GM23338 (cell line): ENCODE results near the gene CNTNAP2. TPM values are rescaled to one million over a fixed set of nuclear protein-coding genes. Genes with fewer than 3 reads are reported as not detected.

Source experiments
- ATAC-seq: fragments of 200-7000 bp; cut with Tn5 transposase; 3 replicates; pipeline ENCODE4 v1.9.1; 2020
- DNase-seq: peaks from one replicate; pipeline ENCODE4 v3.0.0-alpha.2; 2015; ENCODE audit warnings: low spot score
- H2AFZ ChIP-seq: fragments of 200-600 bp; sonication (generic); 2 replicates; pipeline ENCODE4 v1.8.0; 2016; ENCODE audit warnings: antibody characterized with exemption, mild to moderate bottlenecking, moderate library complexity
- H3F3A ChIP-seq: fragments of 200-600 bp; sonication (generic); replicated peaks from 2 replicates; pipeline ENCODE4 v1.8.0; 2017; ENCODE audit warnings: antibody characterized with exemption, mixed run types, low read depth
- H3K27ac ChIP-seq: fragments of 200-600 bp; sonication (generic); 2 replicates; pipeline ENCODE4 v1.6.1; 2016; ENCODE audit warnings: low read depth
- H3K27me3 ChIP-seq: fragments of 200-600 bp; sonication (generic); 2 replicates; pipeline ENCODE4 v1.8.0; 2016; ENCODE audit warnings: mild to moderate bottlenecking, mixed run types, moderate library complexity; ENCODE audit not compliant: insufficient read depth
- H3K36me3 ChIP-seq: fragments of 200-600 bp; sonication (generic); 2 replicates; pipeline ENCODE4 v1.8.0; 2016; ENCODE audit warnings: mild to moderate bottlenecking; ENCODE audit not compliant: insufficient read depth
- H3K4me1 ChIP-seq: fragments of 200-600 bp; sonication (generic); 2 replicates; pipeline ENCODE4 v1.8.0; 2016; ENCODE audit warnings: mild to moderate bottlenecking, moderate library complexity; ENCODE audit not compliant: insufficient read depth
- H3K4me2 ChIP-seq: fragments of 200-600 bp; sonication (generic); 2 replicates; pipeline ENCODE4 v1.7.1; 2017; ENCODE audit warnings: mixed run types
- H3K4me3 ChIP-seq: fragments of 200-600 bp; sonication (generic); 2 replicates; pipeline ENCODE4 v1.6.1; 2016; ENCODE audit warnings: mixed run types
- H3K79me2 ChIP-seq: fragments of 200-600 bp; sonication (generic); replicated peaks from 2 replicates; pipeline ENCODE4 v1.8.0; 2017; ENCODE audit warnings: mild to moderate bottlenecking; ENCODE audit not compliant: insufficient read depth
- H3K9me2 ChIP-seq: fragments of 200-600 bp; sonication (generic); 2 replicates; pipeline ENCODE4 v1.8.0; 2017; ENCODE audit not compliant: insufficient read depth
- H4K20me1 ChIP-seq: fragments of 200-600 bp; sonication (generic); replicated peaks from 2 replicates; pipeline ENCODE4 v1.8.0; 2017; ENCODE audit warnings: mild to moderate bottlenecking; ENCODE audit not compliant: insufficient read depth
- H3K27ac Mint-ChIP-seq: 2 replicates; pipeline ENCODE4 v1.8.0; 2020; ENCODE audit warnings: inconsistent platforms, mild to moderate bottlenecking, moderate library complexity, mixed read lengths
- H3K27me3 Mint-ChIP-seq: 3 replicates; pipeline ENCODE4 v1.8.0; 2022; ENCODE audit warnings: low read depth, mild to moderate bottlenecking, moderate library complexity, mixed read lengths, inconsistent platforms; ENCODE audit not compliant: insufficient read depth, poor library complexity
- H3K36me3 Mint-ChIP-seq: 3 replicates; pipeline ENCODE4 v1.8.0; 2021; ENCODE audit warnings: low read depth, mild to moderate bottlenecking, inconsistent platforms, moderate library complexity, mixed read lengths
- H3K4me1 Mint-ChIP-seq: 3 replicates; pipeline ENCODE4 v1.8.0; 2020; ENCODE audit warnings: mild to moderate bottlenecking, inconsistent platforms, mixed read lengths
- H3K4me3 Mint-ChIP-seq: 3 replicates; pipeline ENCODE4 v1.8.0; 2021; ENCODE audit warnings: moderate library complexity, mild to moderate bottlenecking, inconsistent platforms, mixed read lengths
- H3K9me3 Mint-ChIP-seq: 3 replicates; pipeline ENCODE4 v1.8.0; 2020; ENCODE audit warnings: moderate library complexity, mild to moderate bottlenecking, inconsistent platforms, mixed read lengths
- CREB1 ChIP-seq: fragments of 250-450 bp; sonication (Bioruptor Pico); IDR thresholded peaks from 2 replicates; pipeline ENCODE4 v1.5.0; 2020; ENCODE audit warnings: low read depth, mild to moderate bottlenecking, moderate library complexity
- EZH2 ChIP-seq: fragments of 200-600 bp; sonication (generic); IDR thresholded peaks from one replicate; pipeline ENCODE4 v1.8.0; 2017; ENCODE audit warnings: antibody characterized with exemption, mild to moderate bottlenecking, low read depth; ENCODE audit not compliant: unreplicated experiment
- POLR2AphosphoS5 ChIP-seq: IDR thresholded peaks from 2 replicates; pipeline ENCODE4 v1.6.1; 2016; ENCODE audit warnings: antibody characterized with exemption, low read depth
- STAT1 ChIP-seq: IDR thresholded peaks from one replicate; pipeline ENCODE4 v1.6.1; 2016; ENCODE audit warnings: antibody characterized with exemption; ENCODE audit not compliant: unreplicated experiment
- ZNF331 ChIP-seq: fragments of 250-450 bp; sonication (Bioruptor Pico); IDR thresholded peaks from 2 replicates; pipeline ENCODE4 v1.5.0; 2020; ENCODE audit warnings: low read depth, mild to moderate bottlenecking, moderate library complexity
- polyA plus RNA-seq: library from polyadenylated mRNA; unstranded; fragments of >200 nt; fragmentation: Nextera tagmentation; extraction: Ambion mirVana; gene quantifications from 2 replicates; pipeline ENCODE4 v1.2.1, GENCODE V29; 2016
- total RNA-seq: library from RNA; depleted of rRNA; stranded (reverse); fragments of >200 nt; shearing (Covaris generic); gene quantifications from 2 replicates; pipeline ENCODE4 v1.2.3, GENCODE V29; 2014
- TF ChIP-seq, protein P1 (sequence below): fragments of 250-450 bp; sonication (Bioruptor Pico); IDR thresholded peaks from 2 replicates; pipeline ENCODE4 v1.5.0; 2020; ENCODE audit warnings: mild to moderate bottlenecking, moderate library complexity
- TF ChIP-seq, protein P2 (sequence below): IDR thresholded peaks from 2 replicates; pipeline ENCODE4 v1.6.1; 2016; ENCODE audit warnings: antibody characterized with exemption
- TF ChIP-seq, protein P3 (sequence below): IDR thresholded peaks from one replicate; pipeline ENCODE4 v1.6.1; 2018; ENCODE audit warnings: antibody characterized with exemption; ENCODE audit not compliant: unreplicated experiment

CNTNAP2 gene
- total and polyA plus RNA-seq, 2 experiments from 2014 or later = 38.2 to 61.3 TPM

DNA sequence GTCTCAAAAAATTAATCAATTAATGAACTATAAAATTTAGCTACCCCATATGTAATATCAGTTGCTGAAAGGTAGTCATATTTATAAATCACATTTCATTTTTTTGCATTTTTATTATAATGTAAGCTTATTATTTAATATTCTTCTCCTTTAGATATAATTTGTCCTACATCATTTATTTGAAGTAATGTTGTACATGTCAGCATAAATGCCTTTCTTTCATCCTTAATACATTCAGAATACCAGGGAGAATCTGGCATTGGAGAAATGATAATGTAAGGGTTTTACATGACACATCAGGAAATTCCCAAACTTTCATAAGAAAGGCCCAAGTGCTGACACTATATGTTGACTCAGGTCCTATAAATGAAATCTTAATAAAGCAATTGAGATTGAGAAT lies 742.1 kb downstream of the CNTNAP2 start:
- ATAC-seq = no peak
- no peak overlapping the region for H3K4me3 Mint-ChIP-seq
- no peak overlapping the region for H3K4me2 ChIP-seq

More for the DNA sequence above, 742.1 kb downstream of the CNTNAP2 start:
- H3K79me2 ChIP-seq = no peaks in the 10 kb centered on the region
- H3K36me3 ChIP-seq = no peaks in the 10 kb centered on the region
- TF ChIP-seq, protein P1, sequence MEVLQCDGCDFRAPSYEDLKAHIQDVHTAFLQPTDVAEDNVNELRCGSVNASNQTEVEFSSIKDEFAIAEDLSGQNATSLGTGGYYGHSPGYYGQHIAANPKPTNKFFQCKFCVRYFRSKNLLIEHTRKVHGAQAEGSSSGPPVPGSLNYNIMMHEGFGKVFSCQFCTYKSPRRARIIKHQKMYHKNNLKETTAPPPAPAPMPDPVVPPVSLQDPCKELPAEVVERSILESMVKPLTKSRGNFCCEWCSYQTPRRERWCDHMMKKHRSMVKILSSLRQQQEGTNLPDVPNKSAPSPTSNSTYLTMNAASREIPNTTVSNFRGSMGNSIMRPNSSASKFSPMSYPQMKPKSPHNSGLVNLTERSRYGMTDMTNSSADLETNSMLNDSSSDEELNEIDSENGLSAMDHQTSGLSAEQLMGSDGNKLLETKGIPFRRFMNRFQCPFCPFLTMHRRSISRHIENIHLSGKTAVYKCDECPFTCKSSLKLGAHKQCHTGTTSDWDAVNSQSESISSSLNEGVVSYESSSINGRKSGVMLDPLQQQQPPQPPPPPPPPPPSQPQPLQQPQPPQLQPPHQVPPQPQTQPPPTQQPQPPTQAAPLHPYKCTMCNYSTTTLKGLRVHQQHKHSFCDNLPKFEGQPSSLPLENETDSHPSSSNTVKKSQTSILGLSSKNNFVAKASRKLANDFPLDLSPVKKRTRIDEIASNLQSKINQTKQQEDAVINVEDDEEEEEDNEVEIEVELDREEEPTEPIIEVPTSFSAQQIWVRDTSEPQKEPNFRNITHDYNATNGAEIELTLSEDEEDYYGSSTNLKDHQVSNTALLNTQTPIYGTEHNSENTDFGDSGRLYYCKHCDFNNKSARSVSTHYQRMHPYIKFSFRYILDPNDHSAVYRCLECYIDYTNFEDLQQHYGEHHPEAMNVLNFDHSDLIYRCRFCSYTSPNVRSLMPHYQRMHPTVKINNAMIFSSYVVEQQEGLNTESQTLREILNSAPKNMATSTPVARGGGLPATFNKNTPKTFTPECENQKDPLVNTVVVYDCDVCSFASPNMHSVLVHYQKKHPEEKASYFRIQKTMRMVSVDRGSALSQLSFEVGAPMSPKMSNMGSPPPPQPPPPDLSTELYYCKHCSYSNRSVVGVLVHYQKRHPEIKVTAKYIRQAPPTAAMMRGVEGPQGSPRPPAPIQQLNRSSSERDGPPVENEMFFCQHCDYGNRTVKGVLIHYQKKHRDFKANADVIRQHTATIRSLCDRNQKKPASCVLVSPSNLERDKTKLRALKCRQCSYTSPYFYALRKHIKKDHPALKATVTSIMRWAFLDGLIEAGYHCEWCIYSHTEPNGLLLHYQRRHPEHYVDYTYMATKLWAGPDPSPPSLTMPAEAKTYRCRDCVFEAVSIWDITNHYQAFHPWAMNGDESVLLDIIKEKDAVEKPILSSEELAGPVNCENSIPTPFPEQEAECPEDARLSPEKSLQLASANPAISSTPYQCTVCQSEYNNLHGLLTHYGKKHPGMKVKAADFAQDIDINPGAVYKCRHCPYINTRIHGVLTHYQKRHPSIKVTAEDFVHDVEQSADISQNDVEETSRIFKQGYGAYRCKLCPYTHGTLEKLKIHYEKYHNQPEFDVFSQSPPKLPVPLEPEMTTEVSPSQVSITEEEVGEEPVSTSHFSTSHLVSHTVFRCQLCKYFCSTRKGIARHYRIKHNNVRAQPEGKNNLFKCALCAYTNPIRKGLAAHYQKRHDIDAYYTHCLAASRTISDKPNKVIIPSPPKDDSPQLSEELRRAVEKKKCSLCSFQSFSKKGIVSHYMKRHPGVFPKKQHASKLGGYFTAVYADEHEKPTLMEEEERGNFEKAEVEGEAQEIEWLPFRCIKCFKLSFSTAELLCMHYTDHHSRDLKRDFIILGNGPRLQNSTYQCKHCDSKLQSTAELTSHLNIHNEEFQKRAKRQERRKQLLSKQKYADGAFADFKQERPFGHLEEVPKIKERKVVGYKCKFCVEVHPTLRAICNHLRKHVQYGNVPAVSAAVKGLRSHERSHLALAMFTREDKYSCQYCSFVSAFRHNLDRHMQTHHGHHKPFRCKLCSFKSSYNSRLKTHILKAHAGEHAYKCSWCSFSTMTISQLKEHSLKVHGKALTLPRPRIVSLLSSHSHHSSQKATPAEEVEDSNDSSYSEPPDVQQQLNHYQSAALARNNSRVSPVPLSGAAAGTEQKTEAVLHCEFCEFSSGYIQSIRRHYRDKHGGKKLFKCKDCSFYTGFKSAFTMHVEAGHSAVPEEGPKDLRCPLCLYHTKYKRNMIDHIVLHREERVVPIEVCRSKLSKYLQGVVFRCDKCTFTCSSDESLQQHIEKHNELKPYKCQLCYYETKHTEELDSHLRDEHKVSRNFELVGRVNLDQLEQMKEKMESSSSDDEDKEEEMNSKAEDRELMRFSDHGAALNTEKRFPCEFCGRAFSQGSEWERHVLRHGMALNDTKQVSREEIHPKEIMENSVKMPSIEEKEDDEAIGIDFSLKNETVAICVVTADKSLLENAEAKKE = no peak
- TF ChIP-seq, protein P2, sequence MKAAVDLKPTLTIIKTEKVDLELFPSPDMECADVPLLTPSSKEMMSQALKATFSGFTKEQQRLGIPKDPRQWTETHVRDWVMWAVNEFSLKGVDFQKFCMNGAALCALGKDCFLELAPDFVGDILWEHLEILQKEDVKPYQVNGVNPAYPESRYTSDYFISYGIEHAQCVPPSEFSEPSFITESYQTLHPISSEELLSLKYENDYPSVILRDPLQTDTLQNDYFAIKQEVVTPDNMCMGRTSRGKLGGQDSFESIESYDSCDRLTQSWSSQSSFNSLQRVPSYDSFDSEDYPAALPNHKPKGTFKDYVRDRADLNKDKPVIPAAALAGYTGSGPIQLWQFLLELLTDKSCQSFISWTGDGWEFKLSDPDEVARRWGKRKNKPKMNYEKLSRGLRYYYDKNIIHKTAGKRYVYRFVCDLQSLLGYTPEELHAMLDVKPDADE = no peak
- no peak for TF ChIP-seq EZH2
- no peak for TF ChIP-seq STAT1
- TF ChIP-seq, protein P3, sequence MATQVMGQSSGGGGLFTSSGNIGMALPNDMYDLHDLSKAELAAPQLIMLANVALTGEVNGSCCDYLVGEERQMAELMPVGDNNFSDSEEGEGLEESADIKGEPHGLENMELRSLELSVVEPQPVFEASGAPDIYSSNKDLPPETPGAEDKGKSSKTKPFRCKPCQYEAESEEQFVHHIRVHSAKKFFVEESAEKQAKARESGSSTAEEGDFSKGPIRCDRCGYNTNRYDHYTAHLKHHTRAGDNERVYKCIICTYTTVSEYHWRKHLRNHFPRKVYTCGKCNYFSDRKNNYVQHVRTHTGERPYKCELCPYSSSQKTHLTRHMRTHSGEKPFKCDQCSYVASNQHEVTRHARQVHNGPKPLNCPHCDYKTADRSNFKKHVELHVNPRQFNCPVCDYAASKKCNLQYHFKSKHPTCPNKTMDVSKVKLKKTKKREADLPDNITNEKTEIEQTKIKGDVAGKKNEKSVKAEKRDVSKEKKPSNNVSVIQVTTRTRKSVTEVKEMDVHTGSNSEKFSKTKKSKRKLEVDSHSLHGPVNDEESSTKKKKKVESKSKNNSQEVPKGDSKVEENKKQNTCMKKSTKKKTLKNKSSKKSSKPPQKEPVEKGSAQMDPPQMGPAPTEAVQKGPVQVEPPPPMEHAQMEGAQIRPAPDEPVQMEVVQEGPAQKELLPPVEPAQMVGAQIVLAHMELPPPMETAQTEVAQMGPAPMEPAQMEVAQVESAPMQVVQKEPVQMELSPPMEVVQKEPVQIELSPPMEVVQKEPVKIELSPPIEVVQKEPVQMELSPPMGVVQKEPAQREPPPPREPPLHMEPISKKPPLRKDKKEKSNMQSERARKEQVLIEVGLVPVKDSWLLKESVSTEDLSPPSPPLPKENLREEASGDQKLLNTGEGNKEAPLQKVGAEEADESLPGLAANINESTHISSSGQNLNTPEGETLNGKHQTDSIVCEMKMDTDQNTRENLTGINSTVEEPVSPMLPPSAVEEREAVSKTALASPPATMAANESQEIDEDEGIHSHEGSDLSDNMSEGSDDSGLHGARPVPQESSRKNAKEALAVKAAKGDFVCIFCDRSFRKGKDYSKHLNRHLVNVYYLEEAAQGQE = no peak
- no peak for TF ChIP-seq CREB1 (CRISPR knock-in tag)
- no peak for TF ChIP-seq POLR2AphosphoS5
- no peak for TF ChIP-seq ZNF331 (CRISPR knock-in tag)
- DNase-seq = no peak
- Mint-ChIP-seq H3K9me3 (peaks cover 4% of the 10 kb centered on the region; the same call in 1 of the 3 replicates), H3K36me3 (no peaks in the 10 kb centered on the region), H3K27me3 (no peaks in the 10 kb centered on the region), H3K27ac (no peak overlapping the region), H3K4me1 (peaks cover 4% of the 10 kb centered on the region; the same call in 1 of the 3 replicates)
- H3K27me3 ChIP-seq = no peaks in the 10 kb centered on the region
- H4K20me1 ChIP-seq = no peaks in the 10 kb centered on the region
- H3K4me1 ChIP-seq = no peaks in the 10 kb centered on the region
- no peaks in the 10 kb centered on the region for H3F3A ChIP-seq
- no peak overlapping the region for H2AFZ ChIP-seq
- no peak overlapping the region for H3K4me3 ChIP-seq
- no peak overlapping the region for H3K27ac ChIP-seq
- H3K9me2 ChIP-seq = no peaks in the 10 kb centered on the region
